K562 (cell line): ENCODE data around the gene GNA15. TPM values are rescaled to one million over a fixed set of nuclear protein-coding genes. Genes with fewer than 3 reads are reported as not detected.
A peak's percentile ranks its signal among the peaks of the same experiment; 100 is the strongest.

Experiments
- BRD4 ChIP-seq: fragments of 200-600 bp; sonication (generic); IDR thresholded peaks from 2 replicates; pipeline ENCODE4 v1.6.1; 2017; ENCODE audit warnings: inconsistent platforms
- CCAR2 ChIP-seq: fragments of 200-400 bp; formaldehyde crosslinking; IDR thresholded peaks from 2 replicates; pipeline ENCODE4 v1.6.1; 2017; ENCODE audit warnings: mild to moderate bottlenecking, low read depth, low read length
- GABPA ChIP-seq: fragments of 200-800 bp; sonication (Bioruptor generic); conservative IDR thresholded peaks from 2 replicates; pipeline ENCODE4 v1.6.1; 2016; ENCODE audit warnings: low read depth, missing genetic modification characterization, missing compliant biosample characterization
- GABPB1 ChIP-seq: sonication (generic); formaldehyde crosslinking; IDR thresholded peaks from 2 replicates; pipeline ENCODE4 v1.8.0; 2022; ENCODE audit warnings: mild to moderate bottlenecking, missing genetic modification reagents
- GTF2A2 ChIP-seq: IDR thresholded peaks from 2 replicates; pipeline ENCODE4 v1.6.1; 2016; ENCODE audit warnings: mild to moderate bottlenecking, missing genetic modification characterization, missing compliant biosample characterization
- HDAC6 ChIP-seq: IDR thresholded peaks from 2 replicates; pipeline ENCODE4 v1.6.1; 2012; ENCODE audit warnings: low read depth, mild to moderate bottlenecking, control low read depth, inconsistent platforms, low read length, moderate library complexity
- KDM1A ChIP-seq, 2 experiments: fragments of 450-650 bp; IDR thresholded peaks; 2 replicates each; pipeline ENCODE4 v1.6.1; 2016; ENCODE audit warnings: mild to moderate bottlenecking in 2 of 2
- MTA3 ChIP-seq: fragments of 450-650 bp; formaldehyde crosslinking; IDR thresholded peaks from 2 replicates; pipeline ENCODE4 v1.6.1; 2017; ENCODE audit warnings: mild to moderate bottlenecking, borderline replicate concordance
- NBN ChIP-seq: fragments of 450-650 bp; IDR thresholded peaks from 2 replicates; pipeline ENCODE4 v1.6.1; 2016; ENCODE audit warnings: low read depth, mild to moderate bottlenecking
- PHF21A ChIP-seq: fragments of 450-650 bp; IDR thresholded peaks from 2 replicates; pipeline ENCODE4 v1.6.1; 2017; ENCODE audit warnings: low read depth, borderline replicate concordance
- SAFB ChIP-seq: fragments of 200-400 bp; formaldehyde crosslinking; IDR thresholded peaks from 2 replicates; pipeline ENCODE4 v1.6.1; 2017; ENCODE audit warnings: low read depth, low read length, borderline replicate concordance
- SNRNP70 ChIP-seq: fragments of 200-400 bp; formaldehyde crosslinking; optimal IDR thresholded peaks from 2 replicates; pipeline ENCODE3; 2017; ENCODE audit warnings: low read depth, low read length
- TBP ChIP-seq: optimal IDR thresholded peaks from 2 replicates; pipeline ENCODE3; 2011; ENCODE audit warnings: low read depth, low read length, improper control_type of control experiment
- TCF3 ChIP-seq: sonication (generic); formaldehyde crosslinking; IDR thresholded peaks from 2 replicates; pipeline ENCODE4 v1.4.0; 2020; ENCODE audit warnings: mild to moderate bottlenecking, missing genetic modification reagents
- TGIF2 ChIP-seq: sonication (generic); formaldehyde crosslinking; IDR thresholded peaks from 2 replicates; pipeline ENCODE4 v1.8.1; 2022; ENCODE audit warnings: mild to moderate bottlenecking, missing genetic modification reagents, moderate library complexity
- ZNF584 ChIP-seq: fragments of 200-800 bp; sonication (Bioruptor generic); IDR thresholded peaks from 2 replicates; pipeline ENCODE4 v1.6.1; 2016; ENCODE audit warnings: low read depth, mild to moderate bottlenecking, missing genetic modification characterization, missing compliant biosample characterization
- ZNF76 ChIP-seq: fragments of 250-450 bp; sonication (Bioruptor Pico); IDR thresholded peaks from 2 replicates; pipeline ENCODE4 v1.4.0; 2020; ENCODE audit warnings: mild to moderate bottlenecking, moderate library complexity, borderline replicate concordance
- ZNF830 ChIP-seq: fragments of 250-450 bp; sonication (Bioruptor Pico); IDR thresholded peaks from 2 replicates; pipeline ENCODE4 v1.5.0; 2021; ENCODE audit warnings: mild to moderate bottlenecking
- polyA plus RNA-seq, 8 experiments: library from polyadenylated mRNA; depleted of rRNA in 4 of 8; stranded (reverse) in 5 of 8; unstranded in 3 of 8; fragments of >200 nt; fragmentation: Nextera tagmentation in 2 of 8; fragmentation: Illumina TruSeq in 1 of 8; extraction: Ambion mirVana in 2 of 8; extraction: Trizol in 1 of 8; gene quantifications; 2 replicates each; pipeline versions ENCODE4 v1.2.1 to v1.2.3, GENCODE V29; 2011 to 2014; ENCODE audit warnings: inconsistent platforms in 1 of 8, missing spikeins in 1 of 8
- total RNA-seq, 7 experiments: library from RNA; depleted of rRNA in 6 of 7; stranded (reverse); fragments of >200 nt in 6 of 7; fragmentation: Illumina TruSeq in 2 of 7; extraction: Trizol in 2 of 7; gene quantifications; 2 replicates each; pipeline versions ENCODE4 v1.2.1 to v1.2.3, GENCODE V29; 2011 to 2021; ENCODE audit warnings: low replicate concordance in 1 of 7
- TF ChIP-seq, protein P1 (sequence below): IDR thresholded peaks from 2 replicates; pipeline ENCODE4 v1.6.1; 2014; ENCODE audit warnings: antibody characterized with exemption
- TF ChIP-seq, protein P2 (sequence below): fragments of 250-450 bp; sonication (Bioruptor Pico); IDR thresholded peaks from 2 replicates; pipeline ENCODE4 v1.8.0; 2021; ENCODE audit warnings: mild to moderate bottlenecking, moderate library complexity
- TF ChIP-seq, protein P3 (sequence below): fragments of 250-450 bp; sonication (Bioruptor Pico); IDR thresholded peaks from 2 replicates; pipeline ENCODE4 v1.5.0; 2020; ENCODE audit warnings: mild to moderate bottlenecking
- TF ChIP-seq, protein P4 (sequence below): IDR thresholded peaks from 2 replicates; pipeline ENCODE4 v1.6.1; 2011; ENCODE audit not compliant: insufficient read length; ENCODE audit errors: extremely low read depth
- TF ChIP-seq, protein P5 (sequence below): sonication (generic); formaldehyde crosslinking; IDR thresholded peaks from 2 replicates; pipeline ENCODE4 v1.8.0; 2022; ENCODE audit warnings: mild to moderate bottlenecking, low read depth, missing genetic modification reagents

GNA15 gene
- total and polyA plus RNA-seq, 9 of the 15 experiments (the other 6 are each of a cell fraction or from before 2014, with no cell fraction given): 0.03 to 0.24 (median 0.11) TPM; not detected in 1

DNA sequence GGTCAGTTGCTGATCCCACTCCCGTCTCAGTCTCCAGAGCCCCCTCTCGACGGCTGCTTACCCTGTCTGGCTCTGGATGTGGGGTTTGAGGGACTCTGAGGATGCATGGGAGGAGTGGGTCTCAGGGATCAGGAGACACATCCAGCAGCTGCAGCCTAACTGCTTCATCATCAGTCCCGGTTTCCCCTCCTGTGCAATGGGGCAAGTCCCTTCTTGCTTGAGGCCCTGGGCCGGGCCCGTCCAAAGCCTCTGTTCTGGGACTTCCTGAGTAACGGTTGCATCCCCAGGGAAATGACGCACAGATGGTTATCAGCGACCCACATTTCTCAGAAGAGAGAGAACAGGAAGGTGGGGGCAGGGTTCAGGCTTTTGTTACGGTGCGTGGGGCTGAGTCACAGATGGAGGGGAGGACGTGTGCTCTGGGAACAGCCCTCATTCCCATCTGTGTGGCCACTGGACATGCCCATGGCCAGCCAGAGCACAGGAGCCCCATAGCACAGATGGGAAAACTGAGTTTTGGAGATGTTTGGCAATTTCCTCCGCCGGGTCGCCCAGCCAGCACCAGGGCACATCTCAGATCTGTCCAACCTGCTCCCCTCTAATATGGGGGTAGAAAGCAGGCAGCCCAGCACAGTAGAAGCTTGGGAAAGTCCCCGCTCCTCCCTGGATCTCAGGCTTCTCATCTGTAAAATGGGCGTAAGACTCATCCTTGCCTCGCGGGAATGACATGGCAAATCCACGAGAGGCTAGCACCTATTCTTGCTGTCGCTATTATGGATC lies 19.3 kb downstream of the GNA15 start (continued):
- TF ChIP-seq, protein P1, sequence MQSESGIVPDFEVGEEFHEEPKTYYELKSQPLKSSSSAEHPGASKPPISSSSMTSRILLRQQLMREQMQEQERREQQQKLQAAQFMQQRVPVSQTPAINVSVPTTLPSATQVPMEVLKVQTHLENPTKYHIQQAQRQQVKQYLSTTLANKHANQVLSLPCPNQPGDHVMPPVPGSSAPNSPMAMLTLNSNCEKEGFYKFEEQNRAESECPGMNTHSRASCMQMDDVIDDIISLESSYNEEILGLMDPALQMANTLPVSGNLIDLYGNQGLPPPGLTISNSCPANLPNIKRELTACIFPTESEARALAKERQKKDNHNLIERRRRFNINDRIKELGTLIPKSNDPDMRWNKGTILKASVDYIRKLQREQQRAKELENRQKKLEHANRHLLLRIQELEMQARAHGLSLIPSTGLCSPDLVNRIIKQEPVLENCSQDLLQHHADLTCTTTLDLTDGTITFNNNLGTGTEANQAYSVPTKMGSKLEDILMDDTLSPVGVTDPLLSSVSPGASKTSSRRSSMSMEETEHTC: peak; percentile 51; the same call in 1 of the 2 replicates
- TF ChIP-seq TBP: peak; percentile 51
- peak; percentile 98 to 99 for TF ChIP-seq KDM1A (IDR thresholded peaks at IDR 0.05)
- TF ChIP-seq TGIF2: no peak
- no peak for TF ChIP-seq ZNF584 (CRISPR knock-in tag)
- TF ChIP-seq SAFB: no peak
- TF ChIP-seq CCAR2: no peak
- TF ChIP-seq, protein P2, sequence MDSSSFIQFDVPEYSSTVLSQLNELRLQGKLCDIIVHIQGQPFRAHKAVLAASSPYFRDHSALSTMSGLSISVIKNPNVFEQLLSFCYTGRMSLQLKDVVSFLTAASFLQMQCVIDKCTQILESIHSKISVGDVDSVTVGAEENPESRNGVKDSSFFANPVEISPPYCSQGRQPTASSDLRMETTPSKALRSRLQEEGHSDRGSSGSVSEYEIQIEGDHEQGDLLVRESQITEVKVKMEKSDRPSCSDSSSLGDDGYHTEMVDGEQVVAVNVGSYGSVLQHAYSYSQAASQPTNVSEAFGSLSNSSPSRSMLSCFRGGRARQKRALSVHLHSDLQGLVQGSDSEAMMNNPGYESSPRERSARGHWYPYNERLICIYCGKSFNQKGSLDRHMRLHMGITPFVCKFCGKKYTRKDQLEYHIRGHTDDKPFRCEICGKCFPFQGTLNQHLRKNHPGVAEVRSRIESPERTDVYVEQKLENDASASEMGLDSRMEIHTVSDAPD (CRISPR knock-in tag): peak; percentile 52; the same call in 1 of the 2 replicates
- TF ChIP-seq ZNF830 (CRISPR knock-in tag): no peak
- TF ChIP-seq, protein P3, sequence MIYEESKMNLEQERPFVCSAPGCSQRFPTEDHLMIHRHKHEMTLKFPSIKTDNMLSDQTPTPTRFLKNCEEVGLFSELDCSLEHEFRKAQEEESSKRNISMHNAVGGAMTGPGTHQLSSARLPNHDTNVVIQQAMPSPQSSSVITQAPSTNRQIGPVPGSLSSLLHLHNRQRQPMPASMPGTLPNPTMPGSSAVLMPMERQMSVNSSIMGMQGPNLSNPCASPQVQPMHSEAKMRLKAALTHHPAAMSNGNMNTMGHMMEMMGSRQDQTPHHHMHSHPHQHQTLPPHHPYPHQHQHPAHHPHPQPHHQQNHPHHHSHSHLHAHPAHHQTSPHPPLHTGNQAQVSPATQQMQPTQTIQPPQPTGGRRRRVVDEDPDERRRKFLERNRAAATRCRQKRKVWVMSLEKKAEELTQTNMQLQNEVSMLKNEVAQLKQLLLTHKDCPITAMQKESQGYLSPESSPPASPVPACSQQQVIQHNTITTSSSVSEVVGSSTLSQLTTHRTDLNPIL: no peak
- TF ChIP-seq, protein P4, sequence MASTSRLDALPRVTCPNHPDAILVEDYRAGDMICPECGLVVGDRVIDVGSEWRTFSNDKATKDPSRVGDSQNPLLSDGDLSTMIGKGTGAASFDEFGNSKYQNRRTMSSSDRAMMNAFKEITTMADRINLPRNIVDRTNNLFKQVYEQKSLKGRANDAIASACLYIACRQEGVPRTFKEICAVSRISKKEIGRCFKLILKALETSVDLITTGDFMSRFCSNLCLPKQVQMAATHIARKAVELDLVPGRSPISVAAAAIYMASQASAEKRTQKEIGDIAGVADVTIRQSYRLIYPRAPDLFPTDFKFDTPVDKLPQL: no peak
- peak; percentile 50; the same call in 1 of the 2 replicates for TF ChIP-seq GTF2A2 (tag)
- TF ChIP-seq ZNF76 (CRISPR knock-in tag): no peak
- TF ChIP-seq GABPA (tag): peak; percentile 90
- peak; percentile 79 for TF ChIP-seq GABPB1
- TF ChIP-seq SNRNP70: no peak
- peak; percentile 88 for TF ChIP-seq NBN
- peak; percentile 72 for TF ChIP-seq TCF3 (CRISPR knock-in tag)
- TF ChIP-seq MTA3: peak; percentile 94
- no peak for TF ChIP-seq HDAC6
- TF ChIP-seq PHF21A: peak; percentile 77; the same call in 1 of the 2 replicates
- peak; percentile 89; the same call in 1 of the 2 replicates for TF ChIP-seq BRD4
- TF ChIP-seq, protein P5, sequence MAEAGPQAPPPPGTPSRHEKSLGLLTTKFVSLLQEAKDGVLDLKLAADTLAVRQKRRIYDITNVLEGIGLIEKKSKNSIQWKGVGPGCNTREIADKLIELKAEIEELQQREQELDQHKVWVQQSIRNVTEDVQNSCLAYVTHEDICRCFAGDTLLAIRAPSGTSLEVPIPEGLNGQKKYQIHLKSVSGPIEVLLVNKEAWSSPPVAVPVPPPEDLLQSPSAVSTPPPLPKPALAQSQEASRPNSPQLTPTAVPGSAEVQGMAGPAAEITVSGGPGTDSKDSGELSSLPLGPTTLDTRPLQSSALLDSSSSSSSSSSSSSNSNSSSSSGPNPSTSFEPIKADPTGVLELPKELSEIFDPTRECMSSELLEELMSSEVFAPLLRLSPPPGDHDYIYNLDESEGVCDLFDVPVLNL (CRISPR knock-in tag): no peak
